ENCODE data around the gene CLDN4.
"Not testable (repeated sequence)": the region's sequence is repeated elsewhere in the genome, so short reads cannot be mapped to it uniquely, and the experiment has no call there.

The CLDN4 gene

GRCh38 chr7:73830681-73831583, at the start of gene CLDN4:
Gene CLDN4, plus strand, starts transcription at chr7:73830996. Its CDS starts 206 bp downstream, at chr7:73831202.
- H3K27me3 Mint-ChIP-seq, result peaks cover 37% of the 10 kb centered on the region
- H3K27ac Mint-ChIP-seq, result no peak within 1 kb of the TSS
- H3K4me3 Mint-ChIP-seq, result no peak within 1 kb of the TSS
- H3K9me3 Mint-ChIP-seq, result no peaks in the 10 kb centered on the region
- no peaks in the 10 kb centered on the region for H3K36me3 Mint-ChIP-seq
- H3K4me1 Mint-ChIP-seq, result peaks cover 29% of the 10 kb centered on the region
- CTCF ChIA-PET, result no interaction called here
- no peak for DNase-seq

DNA sequence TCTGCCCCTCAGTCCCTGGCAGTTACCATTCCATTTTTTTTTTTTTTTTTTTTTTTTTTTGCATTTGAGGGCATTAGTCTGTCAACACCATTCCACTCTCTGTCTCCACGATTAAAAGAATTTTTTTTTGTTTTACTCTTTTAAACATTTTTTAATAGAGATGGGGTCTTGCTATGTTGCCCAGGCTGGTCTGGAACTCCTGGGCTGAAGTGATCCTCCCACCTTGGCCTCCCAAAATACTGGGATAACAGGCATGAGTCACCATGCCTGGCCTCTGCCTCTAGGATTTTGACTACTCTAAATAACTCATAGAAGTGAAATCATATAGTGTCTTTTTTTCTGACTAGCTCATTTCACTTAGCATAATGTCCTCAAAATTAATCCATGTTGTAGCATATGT, 44.2 kb upstream of the CLDN4 start:
- H3K27ac Mint-ChIP-seq, result no peak overlapping the region
- CTCF ChIA-PET, result no interaction called here
- DNase-seq, result no peak
- no peaks in the 10 kb centered on the region for H3K4me1 Mint-ChIP-seq
- peaks cover 5% of the 10 kb centered on the region for H3K27me3 Mint-ChIP-seq
- H3K4me3 Mint-ChIP-seq, result no peak overlapping the region
- no peaks in the 10 kb centered on the region for H3K36me3 Mint-ChIP-seq
- no peaks in the 10 kb centered on the region for H3K9me3 Mint-ChIP-seq

DNA sequence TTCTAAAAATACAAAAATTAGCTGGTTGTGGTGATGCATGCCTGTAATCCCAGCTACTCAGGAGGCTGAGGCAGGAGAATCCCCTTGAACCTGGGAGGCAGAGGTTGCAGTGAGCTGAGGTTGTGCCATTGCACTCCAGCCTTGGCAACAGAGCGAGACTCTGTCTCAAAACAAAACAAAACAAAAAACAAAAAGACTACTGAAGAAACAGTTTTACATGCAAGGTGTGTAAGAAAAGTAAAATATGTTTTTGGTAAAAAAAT, 43.1 kb upstream of the CLDN4 start:
- H3K27me3 Mint-ChIP-seq, H3K27ac Mint-ChIP-seq, CTCF ChIA-PET, DNase-seq, H3K36me3 Mint-ChIP-seq, H3K4me1 Mint-ChIP-seq, H3K9me3 Mint-ChIP-seq, H3K4me3 Mint-ChIP-seq: not testable (repeated sequence)

GRCh38 chr7:73789051-73789450, 41.7 kb upstream of the CLDN4 start:
- no peak for DNase-seq
- CTCF ChIA-PET, result no interaction called here
- Mint-ChIP-seq H3K36me3 (no peaks in the 10 kb centered on the region), H3K27me3 (peaks cover 9% of the 10 kb centered on the region), H3K4me1 (no peaks in the 10 kb centered on the region), H3K9me3 (no peaks in the 10 kb centered on the region), H3K4me3 (no peak overlapping the region), H3K27ac (no peak overlapping the region)

DNA sequence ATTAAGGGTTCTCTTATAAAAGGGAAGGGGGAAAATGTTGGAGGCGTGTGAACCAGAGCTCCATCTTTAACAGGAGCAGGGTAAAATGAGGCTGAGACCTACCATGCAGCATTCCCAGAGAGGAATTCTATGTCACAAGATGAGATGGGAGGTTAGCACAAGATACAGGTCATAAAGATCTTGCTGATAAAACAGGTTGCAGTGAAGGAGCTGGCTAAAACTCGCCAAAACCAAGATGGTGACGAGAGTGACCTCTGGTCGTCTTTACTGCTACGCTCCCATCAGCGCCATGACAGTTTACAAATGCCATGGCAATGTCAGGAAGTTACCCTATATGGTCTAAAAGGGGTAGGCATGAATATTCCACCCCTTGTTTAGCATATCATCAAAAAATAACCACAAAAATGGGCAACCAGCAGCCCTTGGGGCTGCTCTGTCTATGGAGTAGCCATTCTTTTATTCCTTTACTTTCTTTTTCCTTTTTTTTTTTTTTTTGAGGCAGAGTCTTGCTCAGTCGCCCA, 39.6 kb upstream of the CLDN4 start:
- H3K4me1 Mint-ChIP-seq, CTCF ChIA-PET, DNase-seq, H3K36me3 Mint-ChIP-seq, H3K4me3 Mint-ChIP-seq, H3K27me3 Mint-ChIP-seq, H3K9me3 Mint-ChIP-seq, H3K27ac Mint-ChIP-seq: not testable (repeated sequence)

- H3K4me1 Mint-ChIP-seq, H3K36me3 Mint-ChIP-seq, CTCF ChIA-PET: not testable (repeated sequence)
Measured at GRCh38 chr7:73795188-73795587, 35.6 kb upstream of the CLDN4 start.

DNA sequence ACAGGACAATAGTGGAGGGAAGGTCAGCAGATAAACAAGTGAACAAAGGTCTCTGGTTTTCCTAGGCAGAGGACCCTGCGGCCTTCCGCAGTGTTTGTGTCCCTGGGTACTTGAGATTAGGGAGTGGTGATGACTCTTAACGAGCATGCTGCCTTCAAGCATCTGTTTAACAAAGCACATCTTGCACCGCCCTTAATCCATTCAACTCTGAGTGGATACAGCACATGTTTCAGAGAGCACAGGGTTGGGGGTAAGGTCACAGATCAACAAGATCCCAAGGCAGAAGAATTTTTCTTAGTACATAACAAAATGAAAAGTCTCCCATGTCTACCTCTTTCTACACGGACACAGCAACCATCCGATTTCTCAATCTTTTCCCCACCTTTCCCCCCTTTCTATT, 34.1 kb upstream of the CLDN4 start:
- H3K36me3 Mint-ChIP-seq, H3K9me3 Mint-ChIP-seq, H3K27ac Mint-ChIP-seq, H3K4me3 Mint-ChIP-seq, H3K4me1 Mint-ChIP-seq, CTCF ChIA-PET, DNase-seq: not testable (repeated sequence)
- peaks cover 12% of the 10 kb centered on the region for H3K27me3 Mint-ChIP-seq

More at GRCh38 chr7:73795188-73795587, 35.6 kb upstream of the CLDN4 start:
- H3K4me3 Mint-ChIP-seq, H3K9me3 Mint-ChIP-seq, H3K27ac Mint-ChIP-seq, DNase-seq, H3K27me3 Mint-ChIP-seq: not testable (repeated sequence)

GRCh38 chr7:73797176-73797575, 33.6 kb upstream of the CLDN4 start:
- H3K4me1 Mint-ChIP-seq, CTCF ChIA-PET, H3K27ac Mint-ChIP-seq, H3K9me3 Mint-ChIP-seq, DNase-seq, H3K36me3 Mint-ChIP-seq, H3K4me3 Mint-ChIP-seq: not testable (repeated sequence)
- peaks cover 12% of the 10 kb centered on the region for H3K27me3 Mint-ChIP-seq

DNA sequence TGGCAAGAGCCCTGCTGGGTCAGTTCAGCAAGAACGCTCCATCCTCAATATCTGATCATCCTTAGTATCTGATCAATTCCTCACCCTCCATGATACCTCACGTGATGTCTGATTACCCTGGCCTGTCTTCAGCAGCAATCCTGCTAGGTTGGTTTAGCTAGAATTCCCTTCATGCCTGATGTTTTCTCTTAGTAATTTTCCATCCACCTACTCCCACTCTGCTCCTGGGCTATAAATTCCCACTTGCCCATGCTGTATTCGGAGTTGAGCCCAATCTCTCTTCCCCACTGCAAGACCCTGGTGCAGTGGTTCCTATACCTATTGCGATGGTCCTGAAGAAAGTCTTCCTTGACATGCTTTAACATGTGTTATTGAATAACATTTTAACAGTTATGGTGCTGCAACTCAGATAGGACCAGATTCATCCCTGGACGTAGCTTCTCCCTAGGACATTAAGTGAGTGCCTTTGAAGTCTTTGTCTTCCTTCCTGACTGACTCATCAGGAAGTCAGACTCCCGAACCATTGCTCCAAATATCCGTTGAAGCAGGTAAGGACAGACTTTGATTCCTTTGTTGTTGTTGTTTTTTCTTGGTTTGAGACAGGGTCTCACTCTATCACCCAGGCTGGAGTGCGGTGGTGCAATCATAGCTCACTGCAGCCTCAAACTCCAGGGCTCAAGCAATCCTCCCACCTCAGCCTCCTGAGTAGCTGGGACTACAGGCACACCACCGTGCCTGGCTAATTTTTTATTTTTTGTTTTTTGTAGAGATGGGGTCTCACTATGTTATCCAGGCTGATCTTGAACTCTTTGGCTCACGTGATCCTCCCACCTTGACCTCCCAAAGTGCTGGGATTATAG, 31.3 kb upstream of the CLDN4 start:
- DNase-seq, result no peak
- CTCF ChIA-PET, result no interaction called here
- Mint-ChIP-seq H3K4me1 (no peaks in the 10 kb centered on the region), H3K9me3 (peaks cover 4% of the 10 kb centered on the region), H3K27ac (no peak overlapping the region), H3K4me3 (no peak overlapping the region), H3K27me3 (peaks cover 9% of the 10 kb centered on the region), H3K36me3 (no peaks in the 10 kb centered on the region)

GRCh38 chr7:73801577-73801976, 29.2 kb upstream of the CLDN4 start:
- CTCF ChIA-PET, result interaction anchor here (0.8 kb wide), 1 partner anchor 10 kb away, joined by 3 read pairs; no protein-coding TSS in a partner anchor
- H3K27me3 Mint-ChIP-seq, result peaks cover 9% of the 10 kb centered on the region
- no peak overlapping the region for H3K4me3 Mint-ChIP-seq
- no peaks in the 10 kb centered on the region for H3K36me3 Mint-ChIP-seq
- H3K27ac Mint-ChIP-seq, result no peak overlapping the region
- no peaks in the 10 kb centered on the region for H3K4me1 Mint-ChIP-seq
- H3K9me3 Mint-ChIP-seq, result no peaks in the 10 kb centered on the region
- DNase-seq, result no peak

DNA sequence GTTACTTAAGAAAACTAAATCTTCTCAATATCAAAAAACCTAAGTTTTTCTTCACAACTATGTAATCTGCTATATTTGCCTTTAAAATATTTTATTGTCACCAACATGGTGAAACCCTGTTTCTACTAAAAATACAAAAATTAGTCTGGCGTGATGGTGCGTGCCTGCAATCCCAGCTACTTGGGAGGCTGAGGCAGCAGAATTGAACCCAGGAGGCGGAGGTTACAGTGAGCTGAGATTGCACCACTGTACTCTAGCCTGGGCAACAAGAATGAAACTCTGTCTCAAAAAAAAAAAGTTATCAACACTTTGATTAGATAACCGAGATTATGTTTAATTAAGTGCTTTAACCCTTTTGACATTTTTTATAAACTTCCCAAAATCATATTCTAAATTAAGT, 28.3 kb upstream of the CLDN4 start:
- H3K27me3 Mint-ChIP-seq, result peaks cover 9% of the 10 kb centered on the region
- H3K36me3 Mint-ChIP-seq, result no peaks in the 10 kb centered on the region
- no peak overlapping the region for H3K27ac Mint-ChIP-seq
- CTCF ChIA-PET, result no interaction called here
- H3K9me3 Mint-ChIP-seq, result no peaks in the 10 kb centered on the region
- H3K4me3 Mint-ChIP-seq, result no peak overlapping the region
- DNase-seq, result no peak
- no peaks in the 10 kb centered on the region for H3K4me1 Mint-ChIP-seq

DNA sequence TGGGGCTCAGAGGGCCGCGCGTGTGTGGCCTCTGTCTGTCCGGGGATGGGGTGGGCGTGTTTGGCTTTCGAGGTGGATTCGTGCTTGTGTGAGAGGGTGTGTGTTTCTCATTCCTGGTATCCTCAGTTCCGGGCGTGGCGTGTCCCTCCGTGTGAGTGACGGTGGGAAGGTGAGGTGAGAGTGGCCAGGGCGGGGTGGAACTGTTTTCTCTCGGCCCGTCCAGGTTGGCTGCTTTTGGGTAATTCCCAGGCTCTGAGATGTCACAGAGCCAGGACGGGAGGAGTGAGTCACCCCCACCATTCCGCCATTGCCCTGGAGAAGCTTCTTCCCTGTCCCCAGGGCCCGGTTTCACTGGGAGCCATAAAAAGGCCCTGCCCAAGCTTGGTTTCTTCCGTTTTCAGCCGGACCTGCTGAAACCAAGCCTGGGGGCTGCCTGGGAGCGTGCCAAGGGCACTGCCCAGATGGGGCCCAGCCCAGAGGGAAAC, 21.3 kb upstream of the CLDN4 start:
- Mint-ChIP-seq H3K4me3 (no peak overlapping the region), H3K9me3 (no peaks in the 10 kb centered on the region), H3K27ac (no peak overlapping the region), H3K36me3 (no peaks in the 10 kb centered on the region), H3K27me3 (peaks cover 22% of the 10 kb centered on the region), H3K4me1 (no peaks in the 10 kb centered on the region)
- CTCF ChIA-PET, result interaction anchor here (1.1 to 3.8 kb wide), 2 partner anchors 13 to 46 kb away, joined by 3 to 36 read pairs; no protein-coding TSS in a partner anchor
- DNase-seq, result no peak

DNA sequence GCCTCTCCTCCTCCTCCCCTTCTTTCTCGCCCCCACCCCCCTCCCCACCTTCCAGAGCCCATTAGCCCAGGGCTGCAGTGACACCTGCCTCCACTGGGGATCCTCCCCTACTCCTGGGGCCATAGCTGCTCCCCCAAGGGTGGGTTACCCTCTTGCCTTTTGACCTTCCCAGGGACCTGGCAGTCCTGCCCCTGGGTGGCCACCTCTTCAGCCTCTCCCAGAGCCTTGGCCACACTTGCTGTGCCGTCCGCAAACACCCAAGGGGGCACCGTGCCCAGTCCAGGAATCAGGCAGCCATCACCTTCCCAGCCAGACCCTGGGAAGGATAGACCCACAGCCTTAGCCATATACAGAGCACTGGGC, 19.8 kb upstream of the CLDN4 start:
- H3K4me3 Mint-ChIP-seq, result no peak overlapping the region
- H3K27me3 Mint-ChIP-seq, result peaks cover 22% of the 10 kb centered on the region
- no peaks in the 10 kb centered on the region for H3K4me1 Mint-ChIP-seq
- H3K9me3 Mint-ChIP-seq, result no peaks in the 10 kb centered on the region
- DNase-seq, result no peak
- CTCF ChIA-PET, result interaction anchor here (1.5 to 3.8 kb wide), 3 partner anchors 10 to 44 kb away, joined by 3 to 36 read pairs (median 4); no protein-coding TSS in a partner anchor
- H3K27ac Mint-ChIP-seq, result no peak overlapping the region
- no peaks in the 10 kb centered on the region for H3K36me3 Mint-ChIP-seq

GRCh38 chr7:73811760-73812168, 19.0 kb upstream of the CLDN4 start:
- no peaks in the 10 kb centered on the region for H3K36me3 Mint-ChIP-seq

More at GRCh38 chr7:73811760-73812168, 19.0 kb upstream of the CLDN4 start:
- Mint-ChIP-seq H3K4me3 (no peak overlapping the region), H3K27me3 (peaks cover 22% of the 10 kb centered on the region), H3K27ac (no peak overlapping the region), H3K9me3 (no peaks in the 10 kb centered on the region), H3K4me1 (no peaks in the 10 kb centered on the region)
- DNase-seq, result peak; percentile 69
- CTCF ChIA-PET, result interaction anchor here (1.1 to 3.8 kb wide), 4 partner anchors 10 to 43 kb away, joined by 3 to 36 read pairs (median 4); no protein-coding TSS in a partner anchor

All from activated naive CD4-positive, alpha-beta T cell treated with anti-CD3 and anti-CD28 coated beads, Interleukin-2, amount 10 ng/mL, durations not matched to agents 7 days and 5 days (primary cell).